SH-SY5Y (cell line): ENCODE measurements around the gene IPO5.

Experiments
- GATA2 ChIP-seq: IDR thresholded peaks from 2 replicates; pipeline ENCODE4 v1.6.1; 2011; ENCODE audit warnings: mild to moderate bottlenecking, low read depth, low read length
- GATA3 ChIP-seq: IDR thresholded peaks from 2 replicates; pipeline ENCODE4 v1.6.1; 2011; ENCODE audit warnings: low read depth, mild to moderate bottlenecking, low read length, moderate library complexity

DNA sequence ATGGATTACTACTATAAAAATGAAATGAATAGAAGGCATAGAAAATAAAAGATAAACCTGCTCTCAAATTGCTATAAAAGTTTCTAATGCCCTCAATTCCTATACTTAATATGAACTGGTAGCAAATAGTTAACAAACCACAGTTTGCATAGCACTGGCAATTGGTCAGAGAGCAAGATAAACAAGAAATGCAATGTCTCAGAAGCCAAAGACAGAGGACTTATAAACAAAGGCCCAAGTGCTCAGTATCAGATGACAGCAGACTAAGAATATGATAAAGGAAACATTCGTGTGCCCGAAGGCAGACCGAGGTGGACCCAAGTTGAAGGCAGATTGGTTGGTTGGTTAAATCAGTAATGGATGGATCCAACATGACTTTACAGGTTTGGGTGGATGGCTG lies 50.6 kb downstream of the IPO5 start:
- TF ChIP-seq GATA2 (no peak), GATA3 (no peak)
